Lower leg skin (tissue), 4 donors: ENCODE data around the gene DDRGK1. TPM values are rescaled to one million over a fixed set of nuclear protein-coding genes. Genes with fewer than 3 reads are reported as not detected.

Experiments
- DNase-seq, 2 donors: peaks; one replicate each; pipeline ENCODE4 v3.0.0-alpha.2; 2019; ENCODE audit warnings: low spot score in 2 of 2
- H3K4me3 ChIP-seq: fragments of 200-600 bp; sonication (generic); 2 replicates; pipeline ENCODE4 v1.5.1; 2017; ENCODE audit warnings: mild to moderate bottlenecking, low read depth; ENCODE audit not compliant: poor library complexity, severe bottlenecking
- POLR2A ChIP-seq, 2 donors: fragments of 450-650 bp; IDR thresholded peaks; one replicate each; pipeline ENCODE4 v1.6.1; 2016 to 2017; ENCODE audit warnings: antibody characterized with exemption in 2 of 2, mild to moderate bottlenecking in 1 of 2, moderate library complexity in 1 of 2
- WGBS, 2 donors: methylation state at CpG; one replicate each; pipeline ENCODE4 v1.1.5; 2018; 5-methylcytosine and 5-hydroxymethylcytosine counted together
- intact Hi-C: fragments of 100-400 bp; cut with DNase I; formaldehyde crosslinking; loops from one replicate; pipeline ENCODE4 v1.15.0; 2023; ENCODE audit warnings: low total_unique reads
- total RNA-seq, 4 donors: library from RNA; depleted of rRNA; stranded (reverse); fragments of >200 nt; gene quantifications; one replicate each; pipeline ENCODE4 v1.1.0, GENCODE V29; 2016
- TF ChIP-seq, protein P1 (sequence below), 3 donors: fragments of 450-650 bp; IDR thresholded peaks; one replicate each; pipeline ENCODE4 v1.5.1; 2016; ENCODE audit warnings: antibody characterized with exemption in 3 of 3, mild to moderate bottlenecking in 3 of 3, moderate library complexity in 2 of 3

DDRGK1 gene
- total RNA-seq, 4 donors from 2014 or later: 53.6 to 109 (median 89.0) TPM

DNA sequence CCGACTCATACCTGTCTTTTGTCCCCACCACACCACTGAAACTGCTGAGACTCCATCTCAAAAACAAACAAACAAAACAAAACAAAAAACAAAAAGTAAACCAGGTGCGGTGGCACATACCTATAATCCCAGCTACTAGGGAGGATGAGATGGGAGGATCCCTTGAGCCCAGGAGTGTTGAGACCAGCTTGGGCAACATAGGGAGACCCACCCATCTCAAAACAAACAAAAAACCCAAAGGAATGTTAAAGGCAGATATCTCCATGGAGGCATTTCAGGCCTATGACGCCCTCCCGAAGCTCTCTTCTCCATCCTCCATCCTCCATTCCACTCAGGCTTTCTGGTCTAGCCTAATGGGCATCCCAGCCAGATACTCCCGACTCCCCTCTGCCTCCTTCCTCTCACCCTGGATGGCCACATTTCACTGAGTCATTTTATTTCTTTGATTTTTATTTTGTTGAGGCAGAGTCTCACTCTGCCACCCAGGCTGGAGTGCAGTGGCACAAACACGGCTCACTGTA, 37.8 kb upstream of the DDRGK1 start:
- H3K4me3 ChIP-seq: no peak overlapping the region
- TF ChIP-seq, protein P1, sequence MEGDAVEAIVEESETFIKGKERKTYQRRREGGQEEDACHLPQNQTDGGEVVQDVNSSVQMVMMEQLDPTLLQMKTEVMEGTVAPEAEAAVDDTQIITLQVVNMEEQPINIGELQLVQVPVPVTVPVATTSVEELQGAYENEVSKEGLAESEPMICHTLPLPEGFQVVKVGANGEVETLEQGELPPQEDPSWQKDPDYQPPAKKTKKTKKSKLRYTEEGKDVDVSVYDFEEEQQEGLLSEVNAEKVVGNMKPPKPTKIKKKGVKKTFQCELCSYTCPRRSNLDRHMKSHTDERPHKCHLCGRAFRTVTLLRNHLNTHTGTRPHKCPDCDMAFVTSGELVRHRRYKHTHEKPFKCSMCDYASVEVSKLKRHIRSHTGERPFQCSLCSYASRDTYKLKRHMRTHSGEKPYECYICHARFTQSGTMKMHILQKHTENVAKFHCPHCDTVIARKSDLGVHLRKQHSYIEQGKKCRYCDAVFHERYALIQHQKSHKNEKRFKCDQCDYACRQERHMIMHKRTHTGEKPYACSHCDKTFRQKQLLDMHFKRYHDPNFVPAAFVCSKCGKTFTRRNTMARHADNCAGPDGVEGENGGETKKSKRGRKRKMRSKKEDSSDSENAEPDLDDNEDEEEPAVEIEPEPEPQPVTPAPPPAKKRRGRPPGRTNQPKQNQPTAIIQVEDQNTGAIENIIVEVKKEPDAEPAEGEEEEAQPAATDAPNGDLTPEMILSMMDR (IDR thresholded peaks at IDR 0.05): no peak
- TF ChIP-seq POLR2A (IDR thresholded peaks at IDR 0.05): no peak
- WGBS, 2 donors: 69 to 79% methylated on average over 6 of the region's 6 CpGs
- DNase-seq: no peak
- intact Hi-C loops: no loop called here

DNA sequence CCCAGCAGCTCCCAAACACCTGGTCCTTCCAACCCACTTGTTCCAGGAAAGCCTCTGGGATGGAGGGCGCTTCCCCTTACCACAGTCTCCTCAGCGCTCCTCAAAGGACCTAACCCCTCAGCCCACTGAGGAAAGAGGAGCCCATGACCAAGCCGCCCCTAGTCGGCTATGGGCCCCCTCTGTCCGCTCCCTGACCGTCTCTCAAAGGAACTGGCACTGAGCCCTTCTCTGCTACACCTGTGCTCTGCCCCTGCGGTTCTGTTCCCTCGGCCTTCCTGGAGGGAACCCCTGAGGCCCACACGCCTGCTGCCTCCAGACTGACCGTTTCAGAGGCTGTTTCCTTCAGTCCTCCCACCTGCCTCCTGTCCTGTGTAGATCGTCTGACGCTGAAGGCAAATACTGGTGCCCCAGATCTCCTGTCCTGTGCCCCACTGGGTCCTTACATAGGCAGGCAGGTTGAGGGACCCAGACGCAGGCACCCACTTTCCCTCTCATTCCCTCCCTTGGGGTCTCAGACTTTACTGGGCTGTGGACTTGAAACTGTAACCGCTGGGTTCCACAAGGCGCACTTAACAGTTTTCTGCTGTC, 36.4 kb upstream of the DDRGK1 start:
- TF ChIP-seq, protein P1 (IDR thresholded peaks at IDR 0.05): no peak
- no peak for TF ChIP-seq POLR2A (IDR thresholded peaks at IDR 0.05)
- no peak for DNase-seq
- WGBS, 2 donors: 88 to 93% methylated on average over 15 of the region's 15 CpGs
- intact Hi-C loops: no loop called here
- no peak overlapping the region for H3K4me3 ChIP-seq

DNA sequence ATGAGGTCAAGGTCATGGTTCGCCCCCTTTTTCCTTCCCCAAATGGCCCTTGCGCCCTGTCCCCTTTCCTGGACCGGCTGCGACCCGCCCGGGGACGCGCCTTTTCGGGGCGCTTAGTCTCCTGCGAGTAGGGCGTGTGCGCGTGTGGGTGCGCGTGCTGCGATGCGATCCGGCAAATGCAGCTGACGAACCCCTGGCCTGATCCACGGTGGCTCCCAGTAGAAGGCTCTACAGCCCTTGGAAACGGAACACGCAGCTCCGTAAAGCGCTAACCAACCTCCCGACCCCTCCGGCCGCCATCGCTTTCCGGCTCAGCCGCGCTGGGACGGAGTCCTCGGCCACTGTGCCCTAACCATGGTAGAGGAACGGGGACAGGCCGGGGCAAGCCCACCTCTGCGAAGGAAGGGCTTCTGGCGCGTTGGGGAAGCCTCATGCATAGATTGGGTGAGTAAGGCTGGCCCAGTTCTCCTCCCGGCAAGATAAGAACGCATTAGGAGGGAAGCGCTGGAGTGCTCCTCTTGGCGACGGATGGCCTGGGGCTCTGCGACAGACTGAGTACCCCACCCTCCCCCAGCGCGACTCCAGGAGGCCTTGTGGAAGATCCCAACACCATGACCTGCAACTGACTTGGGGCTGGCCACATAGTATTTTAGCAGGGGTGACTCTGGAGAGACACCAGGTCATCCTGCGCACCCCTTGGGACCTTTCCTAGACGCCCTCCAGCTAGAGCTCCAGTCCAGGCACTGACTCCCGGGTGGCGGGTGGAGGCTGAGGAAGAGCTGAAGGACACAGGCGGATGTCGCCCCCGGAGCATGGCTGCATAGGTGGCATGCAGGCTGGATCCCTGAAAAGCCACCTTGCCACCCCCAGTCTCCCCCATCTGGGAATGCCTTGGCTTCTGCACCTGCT, 35.6 kb upstream of the DDRGK1 start:
- 7 to 14% methylated on average over 28 to 53 of the region's 54 CpGs for WGBS, 2 donors
- DNase-seq: no peak
- TF ChIP-seq POLR2A (IDR thresholded peaks at IDR 0.05): no peak
- TF ChIP-seq, protein P1 (IDR thresholded peaks at IDR 0.05): no peak
- intact Hi-C loops: no loop called here
- peak overlapping the region; percentile 41 for H3K4me3 ChIP-seq

DNA sequence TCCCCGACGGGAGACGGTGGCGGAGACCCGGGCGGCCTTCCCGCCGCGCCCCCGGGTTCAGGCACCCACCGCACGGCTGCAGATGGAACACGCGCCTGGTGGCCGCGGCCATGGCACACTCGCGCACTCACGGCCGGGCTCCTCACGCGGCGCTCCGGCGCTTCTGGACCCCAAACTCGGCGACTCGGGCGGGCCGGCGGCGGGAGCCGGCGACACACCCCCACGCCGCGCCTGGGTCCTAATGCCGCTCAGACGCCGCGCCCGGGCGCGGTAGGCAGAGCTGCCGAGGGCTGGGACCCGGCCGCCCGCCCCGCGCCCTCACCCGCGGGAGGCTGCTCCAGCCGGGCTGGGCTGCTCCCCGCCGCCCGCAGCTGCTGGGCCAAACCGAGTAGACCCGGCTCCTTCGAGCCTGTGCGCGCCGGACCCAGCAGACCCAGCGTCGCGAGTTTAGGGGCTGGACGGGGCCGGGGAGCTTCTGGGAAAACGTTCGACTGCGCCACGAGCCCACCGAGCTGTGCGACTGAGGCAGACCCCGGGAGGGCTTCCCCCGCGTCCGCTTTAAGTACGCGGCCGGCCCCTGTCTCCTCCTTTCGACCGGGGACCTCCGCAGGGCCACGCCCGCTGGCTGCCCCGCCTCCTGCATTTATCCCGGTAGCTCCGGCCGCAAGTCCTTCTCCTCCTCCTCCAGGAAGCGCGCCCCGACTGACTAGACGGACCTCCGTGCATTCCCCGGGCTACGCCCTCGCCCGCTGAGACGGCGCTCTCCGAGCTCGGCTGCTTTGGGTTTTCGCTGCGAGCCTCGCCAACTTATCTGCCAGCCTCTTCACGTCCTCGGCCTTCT, 34.8 kb upstream of the DDRGK1 start, which contains the start of gene SLC4A11:
Gene SLC4A11 (minus strand): TSS at position 165 of the 841 bp plus-strand sequence. CDS start 53 bp downstream, at position 112.
- intact Hi-C loops: no loop called here
- no peak for TF ChIP-seq POLR2A (IDR thresholded peaks at IDR 0.05)
- TF ChIP-seq, protein P1 (IDR thresholded peaks at IDR 0.05): no peak
- WGBS, 2 donors: 0 to 1% methylated on average over 32 to 42 of the region's 107 CpGs
- H3K4me3 ChIP-seq: peak within 1 kb of the TSS; percentile 41
- peak; percentile 46 to 90 for DNase-seq

DNA sequence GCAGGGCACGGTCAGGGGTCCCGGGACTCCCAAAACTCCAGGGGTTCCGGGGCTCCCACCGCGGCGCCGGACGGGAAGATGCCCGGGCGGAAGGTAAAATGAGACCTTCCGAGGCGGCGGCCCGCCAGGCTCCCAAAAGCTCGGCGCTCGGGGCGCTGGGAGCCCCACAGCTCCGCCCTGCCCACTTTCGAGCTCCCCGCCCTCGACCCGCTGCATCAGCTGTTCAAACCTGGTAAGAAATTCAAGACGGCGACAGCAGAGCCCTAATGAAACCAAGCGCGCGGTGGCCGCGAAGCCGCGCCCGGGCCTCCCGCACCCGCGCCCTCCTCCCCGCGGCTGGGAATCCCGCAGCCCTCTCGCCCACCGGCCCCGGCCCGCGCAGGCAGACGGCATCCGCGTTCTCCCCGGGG, 34.1 kb upstream of the DDRGK1 start:
- DNase-seq: no peak
- 0 to 1% methylated on average over 3 to 25 of the region's 48 CpGs for WGBS, 2 donors
- H3K4me3 ChIP-seq: peak overlapping the region; percentile 41
- TF ChIP-seq POLR2A (IDR thresholded peaks at IDR 0.05): no peak
- TF ChIP-seq, protein P1 (IDR thresholded peaks at IDR 0.05): no peak
- intact Hi-C loops: no loop called here
